Measurements from ENCODE around the gene SDF4.
"Not testable (repeated sequence)": the region's sequence is repeated elsewhere in the genome, so short reads cannot be mapped to it uniquely, and the experiment has no call there.

SDF4 gene

GRCh38 chr1:1199961-1200875 is 31.6 kb downstream of the SDF4 start:
- Histone ChIP-seq H3K9ac (ENCODE audit: low read depth, low read length) (no peak overlapping the region), H3K9me3 (ENCODE audit: insufficient read depth, low read depth, low read length) (no peaks in the 10 kb centered on the region), H3K27me3 (ENCODE audit: insufficient read depth, low read length) (peaks cover 18% of the 10 kb centered on the region), H3K36me3 (ENCODE audit: insufficient read depth, low read length) (no peaks in the 10 kb centered on the region), H3K4me1 (ENCODE audit: insufficient read depth, low read length) (no peaks in the 10 kb centered on the region), H3K4me3 (ENCODE audit: low read length) (0 out of 2 replicates have a peak overlapping the region, but pooled peaks have one; percentile 46), H3K27ac (ENCODE audit: low read depth, low read length) (no peak overlapping the region)
- 81% methylated on average over 30 of the region's 31 CpGs for WGBS

- H3K36me3 ChIP-seq (ENCODE audit: insufficient read depth, low read length) = no peaks in the 10 kb centered on the region
- H3K9me3 ChIP-seq (ENCODE audit: insufficient read depth, low read depth, low read length) = 0 out of 2 replicates have a peak, but pooled peaks cover 5% of the 10 kb centered on the region
- no peak overlapping the region for H3K27ac ChIP-seq (ENCODE audit: low read depth, low read length)
- no peak overlapping the region for H3K4me3 ChIP-seq (ENCODE audit: low read length)
- no peak overlapping the region for H3K9ac ChIP-seq (ENCODE audit: low read depth, low read length)
- no peaks in the 10 kb centered on the region for H3K4me1 ChIP-seq (ENCODE audit: insufficient read depth, low read length)
- WGBS = 92% methylated on average over 22 of the region's 22 CpGs
- H3K27me3 ChIP-seq (ENCODE audit: insufficient read depth, low read length) = peaks cover 16% of the 10 kb centered on the region
These were observed 32.5 kb downstream of the SDF4 start for GRCh38 chr1:1199141-1199960.

DNA sequence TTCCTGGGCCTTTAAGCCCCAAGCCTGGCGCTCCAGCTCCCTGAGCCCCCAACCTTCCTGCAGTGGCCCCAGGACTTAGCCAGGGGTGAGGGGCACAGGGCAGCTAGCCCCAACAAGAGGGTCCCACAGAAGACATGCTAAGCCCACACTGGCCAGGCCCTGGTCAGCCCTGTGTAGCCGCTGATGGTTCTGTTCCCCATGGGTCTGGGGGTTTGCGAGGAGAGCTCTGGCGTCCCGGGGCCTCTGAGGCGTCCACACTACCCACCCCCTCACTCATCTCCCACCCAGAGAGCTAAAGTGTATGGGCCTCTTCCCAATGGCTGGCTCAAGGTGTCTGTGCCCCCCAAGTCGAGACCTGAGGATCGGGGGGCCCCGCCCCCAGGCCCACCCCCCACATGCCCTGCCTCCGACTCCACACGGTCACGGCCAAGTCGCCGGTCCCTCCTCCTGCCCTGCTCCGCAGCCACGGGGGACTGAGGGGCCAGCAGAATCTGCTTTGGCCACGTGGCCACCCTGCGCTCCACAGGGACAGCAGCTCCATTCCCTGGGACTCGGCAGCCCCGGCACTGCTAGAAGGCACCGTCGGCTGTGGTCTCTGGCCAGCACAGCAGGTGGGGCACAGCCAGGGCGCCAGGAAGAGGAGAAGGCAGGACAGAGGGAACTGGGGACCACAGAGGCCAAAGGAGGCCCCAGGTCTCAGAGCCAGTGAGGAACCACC is 33.2 kb downstream of the SDF4 start:
- H3K27ac ChIP-seq (ENCODE audit: low read depth, low read length) = no peak overlapping the region
- H3K9me3 ChIP-seq (ENCODE audit: insufficient read depth, low read depth, low read length) = 0 out of 2 replicates have a peak, but pooled peaks cover 7% of the 10 kb centered on the region
- no peak overlapping the region for H3K9ac ChIP-seq (ENCODE audit: low read depth, low read length)
- 92% methylated on average over 23 of the region's 23 CpGs for WGBS
- H3K4me1 ChIP-seq (ENCODE audit: insufficient read depth, low read length) = no peaks in the 10 kb centered on the region
- H3K27me3 ChIP-seq (ENCODE audit: insufficient read depth, low read length) = peaks cover 14% of the 10 kb centered on the region
- H3K36me3 ChIP-seq (ENCODE audit: insufficient read depth, low read length) = no peaks in the 10 kb centered on the region
- no peak overlapping the region for H3K4me3 ChIP-seq (ENCODE audit: low read length)

- Histone ChIP-seq H3K4me1 (ENCODE audit: insufficient read depth, low read length) (no peaks in the 10 kb centered on the region), H3K27ac (ENCODE audit: low read depth, low read length) (no peak overlapping the region), H3K9ac (ENCODE audit: low read depth, low read length) (no peak overlapping the region), H3K27me3 (ENCODE audit: insufficient read depth, low read length) (peaks cover 10% of the 10 kb centered on the region), H3K4me3 (ENCODE audit: low read length) (no peak overlapping the region), H3K9me3 (ENCODE audit: insufficient read depth, low read depth, low read length) (0 out of 2 replicates have a peak, but pooled peaks cover 7% of the 10 kb centered on the region), H3K36me3 (ENCODE audit: insufficient read depth, low read length) (no peaks in the 10 kb centered on the region)
- 93% methylated on average over 48 of the region's 48 CpGs for WGBS
These were observed 34.0 kb downstream of the SDF4 start for GRCh38 chr1:1197551-1198422.

DNA sequence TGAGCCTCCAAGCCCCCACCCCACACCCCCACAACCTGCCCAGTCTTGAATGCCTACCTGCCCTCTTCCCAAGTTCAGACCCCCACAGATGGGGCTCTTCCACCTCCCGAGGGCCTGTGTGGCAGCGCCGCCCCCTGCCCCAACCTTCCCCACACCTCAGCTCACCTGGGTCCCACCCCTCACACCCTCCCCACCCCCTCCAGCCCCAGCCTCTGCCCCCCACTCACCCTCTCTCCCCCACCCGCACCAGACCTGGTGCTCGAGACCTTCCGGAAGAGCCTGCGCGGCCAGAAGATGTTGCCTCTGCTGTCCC is 34.7 kb downstream of the SDF4 start:
- Histone ChIP-seq H3K27ac (ENCODE audit: low read depth, low read length) (no peak overlapping the region), H3K4me1 (ENCODE audit: insufficient read depth, low read length) (no peaks in the 10 kb centered on the region), H3K9me3 (ENCODE audit: insufficient read depth, low read depth, low read length) (0 out of 2 replicates have a peak, but pooled peaks cover 10% of the 10 kb centered on the region), H3K4me3 (ENCODE audit: low read length) (no peak overlapping the region), H3K36me3 (ENCODE audit: insufficient read depth, low read length) (no peaks in the 10 kb centered on the region), H3K9ac (ENCODE audit: low read depth, low read length) (no peak overlapping the region), H3K27me3 (ENCODE audit: insufficient read depth, low read length) (peaks cover 8% of the 10 kb centered on the region)
- 96% methylated on average over 8 of the region's 8 CpGs for WGBS

DNA sequence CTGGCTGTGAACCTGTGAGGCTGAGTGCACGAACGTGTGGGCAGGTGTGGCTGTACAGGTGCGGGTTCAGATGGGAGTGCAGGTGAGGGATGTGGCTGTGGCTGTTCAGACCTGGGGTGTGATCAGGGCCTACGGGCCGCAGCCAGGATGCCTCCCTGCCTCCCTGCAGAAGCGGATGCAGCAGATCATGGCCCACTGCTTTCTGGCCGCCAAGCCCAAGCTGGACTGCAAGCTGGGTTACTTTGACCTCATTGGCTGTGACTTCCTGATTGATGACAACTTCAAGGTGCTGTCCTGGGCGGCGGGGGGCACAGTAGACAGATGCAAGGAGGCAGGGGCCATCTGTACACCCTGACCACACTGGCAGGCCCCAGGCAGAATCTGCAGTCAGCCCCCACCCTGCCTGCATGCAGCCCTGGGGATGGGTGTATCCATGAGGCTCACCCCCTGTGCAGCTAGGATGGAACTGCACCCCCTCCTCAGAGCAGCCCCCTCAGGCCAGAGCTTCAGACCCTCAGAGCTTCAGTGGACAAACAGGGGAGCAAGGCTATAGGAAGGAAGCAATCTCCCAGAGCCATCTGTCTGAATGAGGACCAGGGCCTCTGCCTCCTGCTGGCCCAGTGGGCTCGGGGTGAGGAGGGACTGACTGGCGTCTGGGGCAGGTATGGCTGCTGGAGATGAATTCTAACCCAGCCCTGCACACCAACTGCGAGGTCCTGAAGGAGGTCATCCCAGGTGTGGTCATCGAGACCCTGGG is 35.2 kb downstream of the SDF4 start:
- H3K9ac ChIP-seq (ENCODE audit: low read depth, low read length) = no peak overlapping the region
- H3K27me3 ChIP-seq (ENCODE audit: insufficient read depth, low read length) = peaks cover 7% of the 10 kb centered on the region
- H3K4me3 ChIP-seq (ENCODE audit: low read length) = no peak overlapping the region
- 90% methylated on average over 13 of the region's 13 CpGs for WGBS
- 0 out of 2 replicates have a peak, but pooled peaks cover 15% of the 10 kb centered on the region for H3K9me3 ChIP-seq (ENCODE audit: insufficient read depth, low read depth, low read length)
- no peaks in the 10 kb centered on the region for H3K36me3 ChIP-seq (ENCODE audit: insufficient read depth, low read length)
- no peak overlapping the region for H3K27ac ChIP-seq (ENCODE audit: low read depth, low read length)
- H3K4me1 ChIP-seq (ENCODE audit: insufficient read depth, low read length) = no peaks in the 10 kb centered on the region

GRCh38 chr1:1195726-1196125 is 36.1 kb downstream of the SDF4 start:
- not testable (repeated sequence) for H3K27me3 ChIP-seq (ENCODE audit: insufficient read depth, low read length); H3K4me3 ChIP-seq (ENCODE audit: low read length); H3K27ac ChIP-seq (ENCODE audit: low read depth, low read length); H3K36me3 ChIP-seq (ENCODE audit: insufficient read depth, low read length); H3K9ac ChIP-seq (ENCODE audit: low read depth, low read length); H3K4me1 ChIP-seq (ENCODE audit: insufficient read depth, low read length)
- WGBS = 96% methylated on average over 6 of the region's 6 CpGs
- H3K9me3 ChIP-seq (ENCODE audit: insufficient read depth, low read depth, low read length) = peaks cover 22% of the 10 kb centered on the region; the same call in 1 of the 2 replicates

GRCh38 chr1:1194723-1195122 is 37.1 kb downstream of the SDF4 start:
- WGBS = 81% methylated on average over 3 of the region's 3 CpGs
- no peak overlapping the region for H3K27ac ChIP-seq (ENCODE audit: low read depth, low read length)
- no peak overlapping the region for H3K9ac ChIP-seq (ENCODE audit: low read depth, low read length)
- H3K4me1 ChIP-seq (ENCODE audit: insufficient read depth, low read length) = no peaks in the 10 kb centered on the region
- H3K36me3 ChIP-seq (ENCODE audit: insufficient read depth, low read length) = no peaks in the 10 kb centered on the region
- H3K4me3 ChIP-seq (ENCODE audit: low read length) = no peak overlapping the region
- H3K27me3 ChIP-seq (ENCODE audit: insufficient read depth, low read length) = no peaks in the 10 kb centered on the region
- peaks cover 22% of the 10 kb centered on the region; the same call in 1 of the 2 replicates for H3K9me3 ChIP-seq (ENCODE audit: insufficient read depth, low read depth, low read length)

- H3K4me1 ChIP-seq (ENCODE audit: insufficient read depth, low read length) = no peaks in the 10 kb centered on the region
- no peaks in the 10 kb centered on the region for H3K36me3 ChIP-seq (ENCODE audit: insufficient read depth, low read length)
- peaks cover 22% of the 10 kb centered on the region; the same call in 1 of the 2 replicates for H3K9me3 ChIP-seq (ENCODE audit: insufficient read depth, low read depth, low read length)
- H3K27ac ChIP-seq (ENCODE audit: low read depth, low read length) = no peak overlapping the region
- no peak overlapping the region for H3K4me3 ChIP-seq (ENCODE audit: low read length)
- 94% methylated on average over 11 of the region's 11 CpGs for WGBS
- H3K27me3 ChIP-seq (ENCODE audit: insufficient read depth, low read length) = peaks cover 2% of the 10 kb centered on the region; the same call in 1 of the 2 replicates
- no peak overlapping the region for H3K9ac ChIP-seq (ENCODE audit: low read depth, low read length)
These were observed 40.1 kb downstream of the SDF4 start for GRCh38 chr1:1191734-1192133.

Data from HUES64 (cell line).